HCT116 (cell line): Measurements from ENCODE around the gene GPR26. TPM values are rescaled to one million over a fixed set of nuclear protein-coding genes. Genes with fewer than 3 reads are reported as not detected.

ENCODE experiments used
- ATAC-seq: fragments of 200-7000 bp; cut with Tn5 transposase; 2 replicates; pipeline ENCODE4 v1.9.1; 2020; ENCODE audit warnings: mild to moderate bottlenecking, moderate library complexity
- BruUV-seq: library from RNA; stranded (reverse); fragments of 400-500 nt; replicated peaks from 2 replicates; lab custom pipeline; 2021; lab: Mats Ljungman, UMichigan
- CTCF ChIA-PET: fragments of 300-600 bp; sonication (Branson Sonifier 250); formaldehyde crosslinking; loops from one replicate; lab custom pipeline; 2021; ENCODE audit warnings: antibody characterized with exemption; lab: Charles Lee
- POLR2A ChIA-PET: fragments of 300-600, 350-600 bp; sonication (Branson Sonifier 250); formaldehyde crosslinking; loops from one replicate; lab custom pipeline; 2021; ENCODE audit warnings: antibody characterized with exemption; lab: Charles Lee
- RAD21 ChIA-PET, 2 experiments: fragments of 300-600 bp; sonication (Branson Sonifier 250); formaldehyde crosslinking; loops; one replicate each; lab custom pipeline; 2023; ENCODE audit warnings: low total read pairs in 2 of 2; ENCODE audit not compliant: uncharacterized antibody in 2 of 2, unreplicated experiment in 2 of 2, low non-redundant PET in 1 of 2; lab: Charles Lee
- DNase-seq: peaks from one replicate; pipeline ENCODE4 v3.0.0-alpha.2; 2010; ENCODE audit warnings: low read depth, low spot score
- H2AFZ ChIP-seq: fragments of 200-600 bp; shearing (Covaris generic), sonication (generic); 2 replicates; pipeline ENCODE4 v1.6.1; 2017; ENCODE audit warnings: low read depth, mixed run types, mixed read lengths, antibody characterized with exemption, low read length; ENCODE audit not compliant: poor library complexity, severe bottlenecking
- H3K27ac ChIP-seq: 2 replicates; pipeline ENCODE4 v1.5.1; 2012; ENCODE audit warnings: low read depth, low read length
- H3K27me3 ChIP-seq: fragments of 200-600 bp; sonication (generic); 2 replicates; pipeline ENCODE4 v1.6.1; 2016; ENCODE audit warnings: mixed run types, low read length, mixed read lengths; ENCODE audit not compliant: insufficient read depth
- H3K36me3 ChIP-seq, 2 experiments: fragments of 200-500 bp in 1 of 2; fragments of 200-600 bp in 1 of 2; sonication (Bioruptor generic) in 1 of 2; sonication (generic) in 1 of 2; 2 replicates each; pipeline versions ENCODE4 v1.5.1 to v1.6.1; 2014 to 2016; ENCODE audit warnings: low read length in 2 of 2, inconsistent platforms in 1 of 2, mixed read lengths in 1 of 2, mixed run types in 1 of 2; ENCODE audit not compliant: insufficient read depth in 2 of 2, control insufficient read depth in 1 of 2
- H3K4me1 ChIP-seq, 2 experiments: fragments of 200-600 bp in 1 of 2; sonication (generic) in 1 of 2; 2 replicates each; pipeline versions ENCODE4 v1.5.1 to v1.6.1; 2012 to 2017; ENCODE audit warnings: low read length in 2 of 2, inconsistent platforms in 1 of 2, mild to moderate bottlenecking in 1 of 2, mixed read lengths in 1 of 2, mixed run types in 1 of 2, moderate library complexity in 1 of 2; ENCODE audit not compliant: insufficient read depth in 2 of 2, control insufficient read depth in 1 of 2
- H3K4me2 ChIP-seq: fragments of 200-600 bp; sonication (generic); 2 replicates; pipeline ENCODE4 v1.6.1; 2017; ENCODE audit warnings: mixed run types, low read length, mixed read lengths
- H3K4me3 ChIP-seq, 2 experiments: fragments of 200-600 bp in 1 of 2; sonication (generic) in 1 of 2; replicated peaks in 1 of 2; 2 replicates each; pipeline ENCODE4 v1.5.1; 2011 to 2016; ENCODE audit warnings: low read length in 2 of 2, control low read depth in 1 of 2, low read depth in 1 of 2, mild to moderate bottlenecking in 1 of 2, mixed read lengths in 1 of 2, mixed run types in 1 of 2
- H3K79me2 ChIP-seq: fragments of 200-600 bp; sonication (generic); 2 replicates; pipeline ENCODE4 v1.6.1; 2017; ENCODE audit warnings: mild to moderate bottlenecking, mixed run types, low read length, moderate library complexity, mixed read lengths; ENCODE audit not compliant: insufficient read depth
- H3K9ac ChIP-seq: fragments of 200-600 bp; sonication (generic); 2 replicates; pipeline ENCODE4 v1.6.1; 2016; ENCODE audit warnings: low read length, mixed read lengths
- H3K9me2 ChIP-seq: fragments of 200-600 bp; sonication (generic), shearing (Covaris generic); 2 replicates; pipeline ENCODE4 v1.6.1; 2017; ENCODE audit warnings: mixed run types, mild to moderate bottlenecking, moderate library complexity; ENCODE audit not compliant: insufficient read depth
- H3K9me3 ChIP-seq, 2 experiments: fragments of 200-500 bp in 1 of 2; fragments of 200-600 bp in 1 of 2; sonication (Bioruptor generic) in 1 of 2; sonication (generic) in 1 of 2; 2 replicates each; pipeline ENCODE4 v1.6.1; 2014 to 2017; ENCODE audit warnings: low read length in 2 of 2, mixed read lengths in 2 of 2, inconsistent platforms in 1 of 2, low read depth in 1 of 2, mild to moderate bottlenecking in 1 of 2, mixed run types in 1 of 2, moderate library complexity in 1 of 2; ENCODE audit not compliant: control insufficient read depth in 1 of 2, insufficient read depth in 1 of 2
- H4K20me1 ChIP-seq: fragments of 200-600 bp; sonication (generic), shearing (Covaris generic); 2 replicates; pipeline ENCODE4 v1.6.1; 2017; ENCODE audit warnings: mixed run types, mild to moderate bottlenecking, moderate library complexity; ENCODE audit not compliant: insufficient read depth
- intact Hi-C: fragments of 100-400 bp; cut with micrococcal nuclease; formaldehyde crosslinking; loops from 2 replicates; pipeline ENCODE4 v1.10.0; 2022
- total RNA-seq: library from RNA; stranded (reverse); gene quantifications from one replicate; pipeline ENCODE4 v1.2.1, GENCODE V29; 2021; ENCODE audit not compliant: unreplicated experiment
- TF ChIP-seq, protein P1 (sequence below): IDR thresholded peaks from 2 replicates; pipeline ENCODE4 v1.6.1; 2011; ENCODE audit warnings: mild to moderate bottlenecking, low read length, moderate library complexity; ENCODE audit not compliant: insufficient replicate concordance; ENCODE audit errors: extremely low read depth

The GPR26 gene
- total RNA-seq, 1 experiment from 2014 or later: not detected

DNA sequence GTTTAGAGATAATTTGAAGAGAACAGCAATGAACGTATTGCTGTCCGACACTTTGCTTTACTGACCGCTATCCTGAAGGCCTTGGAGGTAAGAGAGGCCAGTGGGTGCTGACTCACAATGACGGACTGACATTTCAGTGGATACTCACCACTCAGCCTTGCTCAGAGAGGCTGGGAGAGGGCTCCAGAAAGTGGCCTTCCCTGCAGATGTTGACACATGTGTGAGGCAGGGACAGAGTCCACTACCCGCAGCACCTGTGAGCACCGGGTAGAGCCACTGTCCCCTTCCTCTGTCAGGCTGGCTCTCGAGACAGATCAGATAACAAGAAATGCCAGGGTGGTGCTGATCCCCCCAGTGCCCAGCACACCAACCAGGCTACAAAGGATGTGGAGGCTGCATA is 75.0 kb downstream of the GPR26 start:
- CTCF ChIA-PET: no interaction called here
- DNase-seq (no peak), ATAC-seq (no peak)
- intact Hi-C loops: no loop called here
- H3K27me3 ChIP-seq: peaks cover 50% of the 10 kb centered on the region
- no peaks in the 10 kb centered on the region for H3K79me2 ChIP-seq
- RAD21 ChIA-PET: no interaction called here
- POLR2A ChIA-PET: no interaction called here
- no peaks in the 10 kb centered on the region for H4K20me1 ChIP-seq
- TF ChIP-seq, protein P1, sequence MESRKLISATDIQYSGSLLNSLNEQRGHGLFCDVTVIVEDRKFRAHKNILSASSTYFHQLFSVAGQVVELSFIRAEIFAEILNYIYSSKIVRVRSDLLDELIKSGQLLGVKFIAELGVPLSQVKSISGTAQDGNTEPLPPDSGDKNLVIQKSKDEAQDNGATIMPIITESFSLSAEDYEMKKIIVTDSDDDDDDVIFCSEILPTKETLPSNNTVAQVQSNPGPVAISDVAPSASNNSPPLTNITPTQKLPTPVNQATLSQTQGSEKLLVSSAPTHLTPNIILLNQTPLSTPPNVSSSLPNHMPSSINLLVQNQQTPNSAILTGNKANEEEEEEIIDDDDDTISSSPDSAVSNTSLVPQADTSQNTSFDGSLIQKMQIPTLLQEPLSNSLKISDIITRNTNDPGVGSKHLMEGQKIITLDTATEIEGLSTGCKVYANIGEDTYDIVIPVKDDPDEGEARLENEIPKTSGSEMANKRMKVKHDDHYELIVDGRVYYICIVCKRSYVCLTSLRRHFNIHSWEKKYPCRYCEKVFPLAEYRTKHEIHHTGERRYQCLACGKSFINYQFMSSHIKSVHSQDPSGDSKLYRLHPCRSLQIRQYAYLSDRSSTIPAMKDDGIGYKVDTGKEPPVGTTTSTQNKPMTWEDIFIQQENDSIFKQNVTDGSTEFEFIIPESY: no peak
- no peaks in the 10 kb centered on the region for H3K4me1 ChIP-seq
- no peaks in the 10 kb centered on the region for H3K9me2 ChIP-seq
- H2AFZ ChIP-seq: no peak overlapping the region
- H3K9ac ChIP-seq: no peak overlapping the region
- H3K4me2 ChIP-seq: no peak overlapping the region
- H3K9me3 ChIP-seq: no peaks in the 10 kb centered on the region
- H3K27ac ChIP-seq: no peak overlapping the region
- H3K36me3 ChIP-seq: no peaks in the 10 kb centered on the region
- H3K4me3 ChIP-seq: no peak overlapping the region
- no TSS peak for BruUV-seq

DNA sequence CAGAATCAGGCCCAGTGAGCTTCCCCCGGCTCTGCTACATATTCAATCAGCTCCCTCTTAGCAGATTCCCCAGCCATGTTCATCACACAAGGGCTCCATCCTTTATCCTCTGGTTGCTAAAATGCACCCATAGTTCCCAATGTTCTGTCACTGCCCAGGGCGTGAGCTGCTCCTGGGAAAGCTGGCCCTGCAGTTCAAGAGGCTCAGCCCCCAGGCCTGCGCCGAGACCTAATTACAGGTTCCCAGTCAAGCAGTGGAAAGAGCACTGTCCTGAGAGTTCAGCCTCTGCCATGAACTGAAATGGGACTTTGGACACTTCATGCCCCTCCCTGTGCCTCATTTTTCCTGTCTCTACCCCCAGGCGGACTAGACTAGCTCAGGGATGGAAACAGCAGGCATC is 75.6 kb downstream of the GPR26 start:
- RAD21 ChIA-PET: no interaction called here
- CTCF ChIA-PET: no interaction called here
- Histone ChIP-seq H2AFZ (no peak overlapping the region), H3K4me3 (no peak overlapping the region), H3K9me3 (no peaks in the 10 kb centered on the region), H3K9ac (no peak overlapping the region), H3K27ac (no peak overlapping the region), H3K36me3 (no peaks in the 10 kb centered on the region), H3K9me2 (no peaks in the 10 kb centered on the region), H4K20me1 (no peaks in the 10 kb centered on the region), H3K79me2 (no peaks in the 10 kb centered on the region), H3K27me3 (peaks cover 56% of the 10 kb centered on the region), H3K4me2 (no peak overlapping the region), H3K4me1 (no peaks in the 10 kb centered on the region)
- DNase-seq (no peak), ATAC-seq (no peak)
- intact Hi-C loops: no loop called here
- TF ChIP-seq, protein P1: no peak
- BruUV-seq: no TSS peak
- POLR2A ChIA-PET: no interaction called here
